Keratinocyte (primary cell): ENCODE results near the gene SHISA9.

Experiments used
- EZH2 ChIP-seq: IDR thresholded peaks from one replicate; pipeline ENCODE4 v1.6.1; 2012; ENCODE audit warnings: inconsistent platforms, mild to moderate bottlenecking, low read length, moderate library complexity
- TF ChIP-seq, protein P1 (sequence below), 3 experiments: IDR thresholded peaks in 1 of 3; conservative IDR thresholded peaks in 1 of 3; optimal IDR thresholded peaks in 1 of 3; 2 replicates in 2 of 3; 3 replicates in 1 of 3; pipeline versions ENCODE3 to v1.5.1; 2011; ENCODE audit warnings: low read length in 3 of 3, mild to moderate bottlenecking in 3 of 3, moderate library complexity in 2 of 3, control low read depth in 1 of 3, inconsistent platforms in 1 of 3; ENCODE audit not compliant: insufficient read depth in 2 of 3; ENCODE audit errors: extremely low read depth in 1 of 3

DNA sequence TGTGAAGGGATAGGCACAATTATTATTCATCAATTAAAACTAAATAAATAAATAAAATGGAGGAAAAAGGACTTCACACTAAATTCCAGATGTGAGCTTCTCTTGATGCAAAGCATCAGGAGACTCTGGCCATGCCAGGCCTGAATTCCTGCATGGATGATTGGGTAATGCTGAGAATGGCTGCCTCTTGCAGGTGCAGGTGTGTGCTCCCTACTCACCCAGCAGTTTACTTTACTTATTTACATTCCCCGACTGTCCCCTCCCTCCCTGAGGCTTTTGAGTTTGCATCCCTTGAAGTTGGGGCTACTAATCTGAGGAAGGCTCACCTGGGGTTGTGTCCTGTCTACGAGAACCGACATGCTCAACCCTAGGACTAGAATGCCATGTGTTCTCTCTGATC lies 200.4 kb downstream of the SHISA9 start:
- TF ChIP-seq, protein P1, sequence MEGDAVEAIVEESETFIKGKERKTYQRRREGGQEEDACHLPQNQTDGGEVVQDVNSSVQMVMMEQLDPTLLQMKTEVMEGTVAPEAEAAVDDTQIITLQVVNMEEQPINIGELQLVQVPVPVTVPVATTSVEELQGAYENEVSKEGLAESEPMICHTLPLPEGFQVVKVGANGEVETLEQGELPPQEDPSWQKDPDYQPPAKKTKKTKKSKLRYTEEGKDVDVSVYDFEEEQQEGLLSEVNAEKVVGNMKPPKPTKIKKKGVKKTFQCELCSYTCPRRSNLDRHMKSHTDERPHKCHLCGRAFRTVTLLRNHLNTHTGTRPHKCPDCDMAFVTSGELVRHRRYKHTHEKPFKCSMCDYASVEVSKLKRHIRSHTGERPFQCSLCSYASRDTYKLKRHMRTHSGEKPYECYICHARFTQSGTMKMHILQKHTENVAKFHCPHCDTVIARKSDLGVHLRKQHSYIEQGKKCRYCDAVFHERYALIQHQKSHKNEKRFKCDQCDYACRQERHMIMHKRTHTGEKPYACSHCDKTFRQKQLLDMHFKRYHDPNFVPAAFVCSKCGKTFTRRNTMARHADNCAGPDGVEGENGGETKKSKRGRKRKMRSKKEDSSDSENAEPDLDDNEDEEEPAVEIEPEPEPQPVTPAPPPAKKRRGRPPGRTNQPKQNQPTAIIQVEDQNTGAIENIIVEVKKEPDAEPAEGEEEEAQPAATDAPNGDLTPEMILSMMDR (optimal IDR thresholded peaks at IDR 0.05 in 1 of 3, IDR thresholded peaks at IDR 0.05 in 1 of 3, conservative IDR thresholded peaks at IDR 0.05 in 1 of 3; ENCODE audit: extremely low read depth in 1 of 3, insufficient read depth in 2 of 3, low read length in 3 of 3): no peak
- no peak for TF ChIP-seq EZH2
